CD14-positive monocyte (primary cell): Measurements from ENCODE around the gene RMC1. TPM values are rescaled to one million over a fixed set of nuclear protein-coding genes. Genes with fewer than 3 reads are reported as not detected.

ENCODE experiments used
- DNase-seq, 3 donors: peaks; one replicate each; pipeline ENCODE4 v3.0.0-alpha.2; 2011 to 2022
- H2AFZ ChIP-seq: 2 replicates; pipeline ENCODE4 v1.6.0; 2012; ENCODE audit warnings: mild to moderate bottlenecking, low read depth, low read length, inconsistent platforms; ENCODE audit not compliant: insufficient read depth, poor library complexity, severe bottlenecking
- H3K27ac ChIP-seq, 2 donors: 1 replicate in 1 of 2; 2 replicates in 1 of 2; pipeline ENCODE4 v1.5.1; 2012 to 2013; ENCODE audit warnings: low read length in 2 of 2, control low read depth in 1 of 2, inconsistent platforms in 1 of 2, low read depth in 1 of 2, mild to moderate bottlenecking in 1 of 2
- H3K27me3 ChIP-seq, 2 donors: one replicate each; pipeline versions ENCODE4 v1.6.0 to v1.6.1; 2011 to 2013; ENCODE audit warnings: low read length in 2 of 2; ENCODE audit not compliant: control insufficient read depth in 2 of 2, insufficient read depth in 2 of 2
- H3K36me3 ChIP-seq, 2 donors: replicated peaks in 1 of 2; 1 replicate in 1 of 2; 2 replicates in 1 of 2; pipeline versions ENCODE4 v1.5.1 to v1.6.1; 2012 to 2013; ENCODE audit warnings: low read length in 2 of 2, control low read depth in 1 of 2, inconsistent platforms in 1 of 2, mild to moderate bottlenecking in 1 of 2; ENCODE audit not compliant: insufficient read depth in 2 of 2, control insufficient read depth in 1 of 2
- H3K4me1 ChIP-seq, 2 donors: 1 replicate in 1 of 2; 2 replicates in 1 of 2; pipeline versions ENCODE4 v1.5.1 to v1.6.1; 2012 to 2013; ENCODE audit warnings: low read length in 2 of 2, control low read depth in 1 of 2, inconsistent platforms in 1 of 2, mild to moderate bottlenecking in 1 of 2, moderate library complexity in 1 of 2; ENCODE audit not compliant: insufficient read depth in 2 of 2, control insufficient read depth in 1 of 2
- H3K4me2 ChIP-seq: replicated peaks from 2 replicates; pipeline ENCODE3; 2012; ENCODE audit warnings: low read length, moderate library complexity, mild to moderate bottlenecking; ENCODE audit not compliant: poor library complexity, severe bottlenecking; ENCODE audit errors: extremely low read depth
- H3K4me3 ChIP-seq, 3 experiments: fragments of 200-600 bp in 1 of 3; sonication (generic) in 1 of 3; replicated peaks in 1 of 3; 1 replicate in 2 of 3; 2 replicates in 1 of 3; pipeline ENCODE4 v1.5.1; 2011 to 2013; ENCODE audit warnings: low read length in 3 of 3, mild to moderate bottlenecking in 3 of 3, control low read depth in 2 of 3, low read depth in 2 of 3, inconsistent platforms in 1 of 3, moderate library complexity in 1 of 3
- H3K79me2 ChIP-seq: 2 replicates; pipeline ENCODE4 v1.6.0; 2012; ENCODE audit warnings: mild to moderate bottlenecking, control low read depth, inconsistent platforms, low read length, moderate library complexity; ENCODE audit not compliant: insufficient read depth
- H3K9ac ChIP-seq: 2 replicates; pipeline ENCODE4 v1.6.0; 2017; ENCODE audit warnings: low read length, mild to moderate bottlenecking; ENCODE audit not compliant: insufficient read depth, poor library complexity, severe bottlenecking
- H3K9me3 ChIP-seq, 2 donors: replicated peaks in 1 of 2; 1 replicate in 1 of 2; 2 replicates in 1 of 2; pipeline versions ENCODE4 v1.5.1 to v1.6.1; 2012 to 2013; ENCODE audit warnings: low read length in 2 of 2, control low read depth in 1 of 2; ENCODE audit not compliant: control insufficient read depth in 1 of 2, insufficient read depth in 1 of 2
- H4K20me1 ChIP-seq: 2 replicates; pipeline ENCODE4 v1.6.0; 2012; ENCODE audit warnings: mild to moderate bottlenecking, low read length, control low read depth, moderate library complexity; ENCODE audit not compliant: insufficient read depth
- H3K27ac Mint-ChIP-seq, 7 donors: one replicate each; pipeline ENCODE4 v1.8.0; 2020; ENCODE audit warnings: mild to moderate bottlenecking in 7 of 7, mixed read lengths in 7 of 7, moderate library complexity in 6 of 7, inconsistent platforms in 2 of 7
- H3K27me3 Mint-ChIP-seq, 3 donors: one replicate each; pipeline ENCODE4 v1.8.0; 2021 to 2022; ENCODE audit warnings: low read depth in 3 of 3, mild to moderate bottlenecking in 3 of 3, mixed read lengths in 3 of 3, moderate library complexity in 3 of 3, inconsistent platforms in 1 of 3
- H3K36me3 Mint-ChIP-seq, 2 donors: one replicate each; pipeline ENCODE4 v1.8.0; 2020; ENCODE audit warnings: mixed read lengths in 2 of 2, inconsistent platforms in 1 of 2, mild to moderate bottlenecking in 1 of 2
- H3K4me1 Mint-ChIP-seq: one replicate; pipeline ENCODE4 v1.8.0; 2020; ENCODE audit warnings: mild to moderate bottlenecking, mixed read lengths
- H3K4me3 Mint-ChIP-seq, 2 donors: one replicate each; pipeline ENCODE4 v1.8.0; 2020; ENCODE audit warnings: mild to moderate bottlenecking in 2 of 2, mixed read lengths in 2 of 2, moderate library complexity in 1 of 2
- H3K9me3 Mint-ChIP-seq, 7 donors: one replicate each; pipeline ENCODE4 v1.8.0; 2020 to 2022; ENCODE audit warnings: mixed read lengths in 7 of 7, mild to moderate bottlenecking in 6 of 7, moderate library complexity in 6 of 7, inconsistent platforms in 2 of 7
- WGBS: methylation state at CpG from one replicate; pipeline ENCODE4 v1.1.5; 2013; ENCODE audit warnings: missing lambda C conversion rate; ENCODE audit not compliant: insufficient coverage; 5-methylcytosine and 5-hydroxymethylcytosine counted together
- intact Hi-C, 2 donors: fragments of 100-400 bp; cut with micrococcal nuclease; formaldehyde crosslinking; loops; one replicate each; pipeline versions ENCODE4 v1.15.0 to v1.15.1; 2023
- polyA plus RNA-seq, 3 donors: library from polyadenylated mRNA; depleted of rRNA in 1 of 3; unstranded in 2 of 3; stranded (reverse) in 1 of 3; fragments of 300-500 nt in 2 of 3; fragments of >200 nt in 1 of 3; fragmentation: Illumina TruSeq in 2 of 3; gene quantifications; 1 replicate in 2 of 3; 2 replicates in 1 of 3; pipeline ENCODE4 v1.2.3, GENCODE V29; 2012 to 2021
- small RNA-seq: library from RNA; depleted of rRNA; stranded (forward); fragments of <200 nt; gene quantifications from one replicate; pipeline ENCODE3, GENCODE V24; 2012; ENCODE audit warnings: low read depth; ENCODE audit not compliant: insufficient read length
- TF ChIP-seq, protein P1 (sequence below): fragments of 200-600 bp; IDR thresholded peaks from one replicate; pipeline ENCODE4 v1.8.0; 2022; ENCODE audit warnings: antibody characterized with exemption, mild to moderate bottlenecking

RMC1 gene
- polyA plus RNA-seq, 3 donors = 21.9 to 70.8 (median 30.1) TPM

DNA sequence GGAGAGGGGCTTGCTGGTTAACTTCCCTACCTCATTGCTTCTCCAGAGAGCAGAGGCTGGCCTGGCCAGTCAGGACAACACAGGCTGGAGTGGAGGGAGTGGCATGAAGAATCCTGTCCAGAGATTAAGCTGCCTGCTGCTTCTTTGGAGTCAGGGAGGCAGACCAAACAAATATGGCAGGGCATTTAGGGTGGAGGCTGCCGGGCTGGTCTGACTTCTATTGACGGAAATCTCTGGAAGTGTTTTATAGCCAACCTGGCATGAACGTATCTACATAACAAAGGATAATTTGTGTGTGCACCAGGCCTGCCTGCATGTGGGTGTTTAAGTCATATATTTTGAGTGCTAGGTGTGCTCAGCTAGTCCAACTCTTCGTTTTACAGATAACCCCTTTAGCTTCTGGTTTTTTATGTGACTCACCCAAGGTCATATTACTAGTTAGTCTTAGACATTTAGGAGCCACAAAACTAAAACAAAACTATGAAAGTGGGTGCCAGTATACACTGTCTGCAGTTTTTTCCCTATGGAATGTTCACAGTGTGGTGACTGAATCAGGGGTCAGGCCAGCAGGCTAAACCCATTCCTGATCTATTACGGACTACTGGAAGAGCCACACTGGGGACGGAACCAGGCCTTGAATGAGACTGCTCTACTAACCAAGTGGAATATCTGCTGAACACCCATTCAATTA lies 77.5 kb downstream of the RMC1 start:
- peaks cover 0 to 1% (median 0%) of the 10 kb centered on the region in 3 donors for H3K27me3 Mint-ChIP-seq
- peak overlapping the region in 2 of 7 donors; percentile 28 to 51 for H3K27ac Mint-ChIP-seq
- H3K4me1 Mint-ChIP-seq = peaks cover 64% of the 10 kb centered on the region
- H3K4me2 ChIP-seq = no peak overlapping the region
- peaks cover 25 to 38% of the 10 kb centered on the region in 2 donors for H3K36me3 Mint-ChIP-seq
- TF ChIP-seq, protein P1, sequence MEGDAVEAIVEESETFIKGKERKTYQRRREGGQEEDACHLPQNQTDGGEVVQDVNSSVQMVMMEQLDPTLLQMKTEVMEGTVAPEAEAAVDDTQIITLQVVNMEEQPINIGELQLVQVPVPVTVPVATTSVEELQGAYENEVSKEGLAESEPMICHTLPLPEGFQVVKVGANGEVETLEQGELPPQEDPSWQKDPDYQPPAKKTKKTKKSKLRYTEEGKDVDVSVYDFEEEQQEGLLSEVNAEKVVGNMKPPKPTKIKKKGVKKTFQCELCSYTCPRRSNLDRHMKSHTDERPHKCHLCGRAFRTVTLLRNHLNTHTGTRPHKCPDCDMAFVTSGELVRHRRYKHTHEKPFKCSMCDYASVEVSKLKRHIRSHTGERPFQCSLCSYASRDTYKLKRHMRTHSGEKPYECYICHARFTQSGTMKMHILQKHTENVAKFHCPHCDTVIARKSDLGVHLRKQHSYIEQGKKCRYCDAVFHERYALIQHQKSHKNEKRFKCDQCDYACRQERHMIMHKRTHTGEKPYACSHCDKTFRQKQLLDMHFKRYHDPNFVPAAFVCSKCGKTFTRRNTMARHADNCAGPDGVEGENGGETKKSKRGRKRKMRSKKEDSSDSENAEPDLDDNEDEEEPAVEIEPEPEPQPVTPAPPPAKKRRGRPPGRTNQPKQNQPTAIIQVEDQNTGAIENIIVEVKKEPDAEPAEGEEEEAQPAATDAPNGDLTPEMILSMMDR = no peak
- no peaks in the 10 kb centered on the region for H3K27me3 ChIP-seq
- no peak overlapping the region for H3K4me3 Mint-ChIP-seq
- H3K9me3 ChIP-seq = no peaks in the 10 kb centered on the region
- no peak overlapping the region for H2AFZ ChIP-seq
- intact Hi-C loops = loop anchor here (10.0 kb wide), 2 partner anchors 126 to 346 kb away; partner anchors contain the start of gene RIOK3 (in 1 of the 2)
- 100% methylated on average over 4 of the region's 6 CpGs for WGBS
- DNase-seq = no peak
- peaks cover 48 to 52% of the 10 kb centered on the region in 2 donors for H3K4me1 ChIP-seq
- H3K79me2 ChIP-seq = peaks cover 71% of the 10 kb centered on the region
- no peak overlapping the region for H3K9ac ChIP-seq
- H4K20me1 ChIP-seq = peaks cover 66% of the 10 kb centered on the region
- H3K9me3 Mint-ChIP-seq = peaks cover 0 to 2% (median 0%) of the 10 kb centered on the region in 7 donors
- no peak overlapping the region for H3K4me3 ChIP-seq
- H3K27ac ChIP-seq = no peak overlapping the region
- peaks cover 5 to 12% of the 10 kb centered on the region in 2 donors for H3K36me3 ChIP-seq

Small RNA genes within 50 kb of the gene (small RNA-seq; reads per million reads assigned to genes)
- gene AC026634.1 (not detected), gene RF00019 (not detected)

Other genes starting within 250 kb of the RMC1 start
- gene RIOK3, start 50.2 kb upstream of the RMC1 start, polyA plus RNA-seq = 10 to 100 TPM; 50.9 to 79.7 (median 62.2) TPM
- gene NPC1, start 83.0 kb downstream of the RMC1 start, polyA plus RNA-seq = 10 to 100 TPM in 2 of 3 donors, 1 to 10 TPM in 1; 7.5 to 17.9 (median 17.7) TPM
- gene ANKRD29, start 159.4 kb downstream of the RMC1 start, polyA plus RNA-seq = under 1 TPM in 2 of 3 donors, not detected in 1; 0.03 to 0.11 TPM
- not detected for gene LAMA3, start 185.9 kb downstream of the RMC1 start, polyA plus RNA-seq